ENCODE data around the gene GBP4.

GRCh38 chr1:89175601-89176256, 23.0 kb downstream of the GBP4 start, which contains the start of gene GBP7:
- no peak for TF ChIP-seq CTCF (IDR thresholded peaks at IDR 0.05)
- no peak for TF ChIP-seq POLR2A (IDR thresholded peaks at IDR 0.05)
